GM19193 (cell line): ENCODE data around the gene ATP6V1E1.
A peak's percentile ranks its signal among the peaks of the same experiment; 100 is the strongest.

ENCODE experiments used
- POLR2A ChIP-seq: IDR thresholded peaks from 4 replicates; pipeline ENCODE4 v1.6.1; 2011; ENCODE audit not compliant: insufficient read depth, insufficient read length; ENCODE audit errors: extremely low read depth

ATP6V1E1 gene

DNA sequence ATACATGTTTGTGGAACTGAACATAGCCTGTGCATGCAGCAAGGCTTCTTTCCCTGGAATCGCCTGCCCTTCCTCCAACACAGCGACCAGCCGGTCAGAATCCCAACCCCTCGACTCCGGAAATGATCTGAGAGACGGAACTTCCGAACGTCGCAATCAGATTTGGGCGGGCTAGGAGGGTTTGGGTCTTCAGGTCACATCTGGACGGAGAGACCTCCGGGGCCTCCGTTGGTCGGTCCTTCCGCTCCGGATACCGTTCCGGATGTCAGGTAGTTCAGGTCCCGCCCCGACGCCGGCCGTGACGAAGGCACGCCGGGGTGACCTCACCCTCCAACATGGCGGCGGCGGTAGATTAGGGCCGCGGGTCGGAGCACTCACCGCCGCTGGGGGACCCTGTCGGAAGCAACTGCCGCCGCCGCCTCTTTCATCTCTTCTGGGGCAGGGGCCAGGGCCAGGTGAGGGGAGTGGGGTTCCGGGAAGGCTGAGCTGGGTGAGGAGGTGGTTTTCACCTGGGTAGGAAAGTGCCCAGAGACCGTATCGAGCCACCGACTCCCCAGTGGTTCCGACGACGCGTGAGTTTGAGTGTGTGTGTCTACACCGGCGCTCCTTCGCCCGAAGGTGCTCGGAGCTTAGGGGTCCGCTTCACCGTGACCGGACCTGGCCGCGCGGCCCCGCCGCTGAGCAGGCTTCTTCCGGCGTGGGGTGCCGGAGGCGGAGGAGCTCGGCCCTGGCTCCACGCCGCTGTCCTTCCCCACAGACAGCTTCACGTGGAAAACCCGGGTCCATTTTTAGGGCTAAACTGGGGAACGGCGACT is 10.1 kb upstream of the ATP6V1E1 start, which contains the start of gene BCL2L13:
Gene BCL2L13, plus strand, starts transcription at position 326 of the 815 bp plus-strand sequence. CDS start 16,955 bp downstream, outside the sequence.
- TF ChIP-seq POLR2A: peak; percentile 97

DNA sequence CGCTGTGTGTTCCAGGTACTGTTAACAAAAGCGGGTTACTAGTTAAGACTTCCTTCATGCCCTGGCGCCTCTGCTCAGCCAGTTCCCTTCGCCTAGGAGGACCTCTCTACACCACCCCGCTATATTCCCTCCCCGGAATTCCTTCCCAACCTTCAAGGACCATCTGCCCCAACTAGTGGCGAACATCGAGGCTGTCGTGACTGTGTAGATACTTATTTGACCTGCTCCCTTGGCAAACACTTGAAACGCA is 9.6 kb upstream of the ATP6V1E1 start:
- TF ChIP-seq POLR2A: no peak

DNA sequence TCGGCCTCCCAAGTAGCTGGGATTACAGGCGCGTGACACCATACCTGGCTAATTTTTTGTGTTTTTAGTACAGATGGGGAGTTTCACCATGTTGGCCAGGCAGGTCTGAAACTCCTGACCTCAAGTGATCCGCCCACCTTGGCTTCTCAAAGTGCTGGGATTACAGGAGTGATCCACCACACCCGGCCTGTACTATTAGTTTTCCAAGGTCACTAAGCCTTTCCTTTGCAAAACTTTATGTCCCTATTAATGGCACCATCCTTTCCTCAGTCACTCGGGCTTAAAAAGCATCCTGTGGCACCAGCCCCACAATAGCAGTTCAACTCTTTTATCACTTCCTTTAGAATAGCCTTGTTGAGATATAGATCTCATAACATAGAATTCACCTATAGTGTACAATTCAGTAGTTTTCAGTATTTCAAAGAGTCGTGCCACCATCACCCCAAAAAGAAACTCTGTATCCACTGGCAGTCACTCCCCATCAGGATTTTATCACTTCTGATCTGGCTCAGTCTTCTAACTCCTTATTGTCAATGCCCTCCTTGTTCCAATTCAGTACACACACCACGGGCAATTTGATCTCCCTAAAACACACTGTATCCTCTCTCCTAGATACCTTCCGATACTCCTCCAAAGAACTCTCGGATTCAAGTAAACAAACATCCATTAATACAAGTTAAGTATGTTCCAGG is 9.1 kb upstream of the ATP6V1E1 start:
- no peak for TF ChIP-seq POLR2A

DNA sequence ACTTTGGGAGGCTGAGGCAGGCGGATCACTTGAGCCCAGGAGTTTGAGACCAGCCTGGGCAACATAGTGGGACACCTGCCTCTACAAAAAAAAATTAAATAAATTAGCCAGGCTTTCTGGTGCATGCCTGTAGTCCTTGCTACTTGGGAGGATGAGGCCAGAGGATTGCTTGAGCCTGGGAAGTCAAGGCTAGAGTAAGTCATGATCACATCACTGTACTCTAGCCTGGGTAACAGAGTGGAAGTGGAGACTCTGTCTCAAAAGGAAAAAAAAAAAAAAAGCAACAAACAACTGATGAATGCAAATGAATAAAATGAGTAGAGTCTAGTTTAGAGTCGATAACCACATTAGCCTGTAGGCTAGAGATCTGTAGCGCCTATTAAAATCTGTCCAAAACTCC is 6.1 kb upstream of the ATP6V1E1 start:
- TF ChIP-seq POLR2A: no peak

DNA sequence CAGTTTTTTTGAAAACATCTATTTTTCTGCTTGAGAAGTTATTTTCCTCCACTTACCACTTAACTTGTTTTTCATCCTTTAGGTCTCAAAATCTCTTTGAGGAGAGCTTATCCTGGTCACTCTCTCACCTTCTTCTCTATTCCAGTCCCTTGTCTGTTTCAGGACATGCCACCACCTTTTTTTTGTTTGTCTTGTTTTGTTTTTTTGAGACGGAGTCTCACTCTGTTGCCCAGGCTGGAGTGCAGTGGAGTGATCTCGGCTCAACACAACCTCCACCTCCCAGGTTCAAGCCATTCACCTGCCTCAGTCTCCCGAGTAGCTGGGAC is 5.4 kb upstream of the ATP6V1E1 start:
- TF ChIP-seq POLR2A: no peak

DNA sequence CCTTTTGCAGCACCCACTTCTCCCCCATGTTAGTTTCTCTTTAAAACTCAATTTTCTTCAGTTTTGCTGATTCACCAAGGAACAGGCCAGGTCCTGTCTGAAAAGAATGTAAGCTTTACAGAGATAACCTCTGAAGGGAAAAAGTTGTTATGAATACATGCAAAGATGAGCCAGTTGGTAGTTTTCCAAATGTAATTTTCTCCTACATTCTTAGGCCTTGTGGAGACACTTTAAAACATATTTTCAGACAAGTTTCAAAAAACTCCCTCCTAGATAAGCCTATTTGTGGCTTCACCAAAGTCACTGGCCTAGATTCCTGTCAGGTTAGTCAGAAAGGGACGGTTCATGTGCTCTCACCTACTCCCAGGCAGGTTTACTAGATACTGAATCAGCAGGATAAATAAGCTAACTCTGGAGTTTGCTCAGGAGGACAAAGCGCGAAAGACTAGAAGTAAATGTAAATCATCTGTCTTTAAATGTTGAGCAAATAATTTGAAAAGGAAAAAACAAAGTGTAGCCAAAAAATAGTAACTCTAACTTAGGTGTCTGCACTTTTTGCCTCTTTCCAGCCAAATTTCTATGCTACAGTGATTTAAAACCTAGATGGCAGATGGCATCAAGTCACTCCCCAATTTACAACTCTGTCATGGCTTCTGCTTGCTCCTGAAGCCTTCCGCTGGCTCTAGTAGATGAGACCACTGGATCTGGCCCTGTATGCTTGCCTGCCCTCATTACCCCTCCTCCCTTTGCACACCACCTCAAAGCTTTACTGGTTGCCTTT is 4.9 kb upstream of the ATP6V1E1 start:
- TF ChIP-seq POLR2A: no peak

DNA sequence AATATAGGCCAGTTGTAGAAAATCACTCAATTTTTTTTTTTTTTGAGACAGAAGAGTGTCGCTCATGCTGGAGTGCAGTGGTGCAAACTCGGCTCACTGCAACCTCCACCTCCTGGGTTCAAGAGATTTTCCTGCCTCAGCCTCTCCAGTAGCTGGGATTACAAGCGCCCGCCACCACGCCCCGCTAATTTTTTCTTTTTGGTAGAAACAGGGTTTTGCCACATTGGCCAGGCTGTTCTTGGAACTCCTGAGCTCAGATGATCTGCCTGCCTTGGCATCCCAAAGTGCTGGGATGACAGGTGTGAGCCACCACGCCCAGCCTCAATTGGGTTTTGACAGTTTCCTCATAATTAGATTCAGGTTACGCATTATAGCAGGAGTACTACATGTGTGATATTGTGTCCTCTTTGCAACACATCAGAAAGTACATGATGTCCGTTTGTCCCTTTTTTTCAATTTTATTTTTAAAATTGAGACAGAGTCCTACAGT is 2.6 kb upstream of the ATP6V1E1 start:
- TF ChIP-seq POLR2A: no peak

DNA sequence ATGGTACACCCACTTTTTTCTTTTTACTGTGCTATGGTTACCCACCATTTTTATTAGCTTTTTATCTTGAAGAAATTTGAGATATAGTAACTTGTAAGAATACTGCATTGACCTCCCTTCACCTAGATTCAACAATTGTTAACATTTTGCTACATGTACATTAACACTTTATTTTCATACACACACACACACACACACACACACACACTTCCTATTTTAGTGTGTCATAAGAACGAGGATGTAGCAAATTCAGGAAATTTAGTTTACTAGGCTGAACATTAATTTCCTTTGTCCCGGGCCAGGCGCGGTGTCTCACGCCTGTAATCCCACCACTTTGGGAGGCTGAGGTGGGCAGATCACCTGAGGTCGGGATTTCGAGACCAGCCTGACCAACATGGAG is 1.1 kb upstream of the ATP6V1E1 start:
- TF ChIP-seq POLR2A: no peak

DNA sequence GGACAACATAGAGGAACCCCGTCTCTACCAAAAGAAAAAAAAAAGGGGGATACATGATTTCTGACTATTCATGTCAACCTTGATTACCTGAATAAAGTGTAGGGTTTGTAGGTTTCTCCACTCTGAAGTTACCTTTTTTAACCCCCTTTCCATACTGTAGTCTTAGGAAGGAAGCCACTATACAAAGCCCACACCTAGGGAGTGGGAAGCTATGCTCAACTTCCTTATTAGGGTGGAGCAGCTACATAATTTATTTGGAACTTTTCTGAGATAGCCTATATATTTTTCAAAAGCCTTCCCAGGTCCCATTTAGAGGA is 582 bp upstream of the ATP6V1E1 start:
- TF ChIP-seq POLR2A: no peak

DNA sequence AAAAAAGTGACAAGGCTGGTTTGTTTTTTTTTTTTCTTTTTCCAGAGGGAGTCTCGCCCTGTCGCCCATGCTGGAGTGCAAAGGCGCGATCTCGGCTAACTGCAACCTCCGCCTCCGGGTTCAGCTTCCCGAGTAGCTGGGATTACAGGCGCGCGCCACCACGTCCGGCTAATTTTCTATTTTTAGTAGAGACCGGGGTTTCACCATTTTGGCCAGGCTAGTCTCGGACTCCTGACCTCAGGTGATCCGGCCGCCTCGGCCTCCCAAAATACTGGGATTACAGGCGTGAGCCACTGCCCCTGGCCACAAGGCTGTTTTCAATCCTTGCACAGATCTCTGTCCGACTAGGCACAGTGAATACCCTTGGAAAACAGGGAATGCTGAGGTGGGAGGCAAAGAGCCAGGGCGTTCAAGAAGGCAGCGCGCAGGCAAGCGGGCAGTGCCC is 566 bp downstream of the ATP6V1E1 start:
- TF ChIP-seq POLR2A: no peak

DNA sequence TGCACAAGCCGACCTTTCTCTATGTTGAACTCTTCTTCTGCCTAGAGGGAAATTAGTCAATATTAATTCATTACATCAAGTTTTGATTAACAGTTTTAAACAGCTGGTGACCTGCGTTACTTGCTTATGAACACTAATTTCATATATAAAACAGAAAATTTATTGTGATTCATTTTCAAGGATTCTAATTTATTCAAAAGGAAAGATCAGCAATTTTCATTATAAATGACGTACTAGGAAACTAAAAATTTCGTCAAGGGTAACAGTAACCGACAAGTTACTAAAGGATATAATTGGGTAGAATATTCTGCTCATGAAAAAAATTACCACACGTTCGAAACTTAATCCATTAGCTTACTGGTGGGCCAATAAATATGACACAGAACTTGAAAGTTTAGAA is 15.3 kb downstream of the ATP6V1E1 start:
- TF ChIP-seq POLR2A: no peak

DNA sequence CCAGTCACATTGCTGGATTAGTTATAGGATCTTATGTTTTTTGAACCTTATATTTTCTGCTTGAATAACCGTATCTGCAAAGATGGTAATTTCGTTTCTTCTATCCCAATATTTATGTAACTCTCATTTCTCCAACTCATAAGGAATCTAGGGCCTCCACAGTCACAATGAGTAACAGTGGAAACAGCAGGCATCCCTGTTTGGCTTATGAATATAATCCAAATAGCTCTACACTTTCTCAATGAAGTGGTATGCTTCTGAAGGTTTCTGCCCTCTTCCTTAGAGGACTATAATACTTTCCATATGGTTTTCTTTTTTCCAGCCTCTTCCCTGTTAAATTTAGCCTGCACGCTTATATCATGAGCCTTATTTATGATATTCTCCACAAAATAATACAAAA is 16.5 kb downstream of the ATP6V1E1 start:
- TF ChIP-seq POLR2A: no peak

DNA sequence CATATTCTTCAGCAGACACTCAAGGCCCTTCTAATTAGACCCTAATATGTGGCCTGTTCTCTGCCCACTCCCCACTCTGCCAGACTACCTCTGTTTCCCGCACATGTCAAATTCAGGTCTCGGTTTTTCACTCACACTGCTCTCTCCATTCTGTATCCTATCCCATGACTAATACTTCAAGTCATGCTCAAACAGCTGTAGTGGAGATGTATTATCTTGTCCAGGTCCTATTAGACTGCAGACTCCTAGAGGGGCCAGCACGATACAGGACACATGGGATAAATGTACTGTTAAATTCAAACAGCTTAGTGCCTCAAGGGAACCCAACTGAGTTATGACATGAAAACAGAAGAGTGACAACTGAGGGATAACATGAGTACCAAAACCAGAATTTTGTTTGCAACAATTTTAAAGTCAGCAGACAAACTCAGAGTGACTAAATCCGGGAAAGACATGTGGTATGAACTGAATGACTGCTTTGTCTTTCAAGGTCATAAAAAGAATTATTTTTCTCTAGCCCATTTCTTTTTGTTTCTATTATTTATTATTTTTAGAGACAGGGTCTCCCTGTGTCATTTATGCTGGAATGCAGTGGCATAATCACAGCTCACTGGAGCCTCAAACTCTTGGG is 20.5 kb downstream of the ATP6V1E1 start:
- no peak for TF ChIP-seq POLR2A

DNA sequence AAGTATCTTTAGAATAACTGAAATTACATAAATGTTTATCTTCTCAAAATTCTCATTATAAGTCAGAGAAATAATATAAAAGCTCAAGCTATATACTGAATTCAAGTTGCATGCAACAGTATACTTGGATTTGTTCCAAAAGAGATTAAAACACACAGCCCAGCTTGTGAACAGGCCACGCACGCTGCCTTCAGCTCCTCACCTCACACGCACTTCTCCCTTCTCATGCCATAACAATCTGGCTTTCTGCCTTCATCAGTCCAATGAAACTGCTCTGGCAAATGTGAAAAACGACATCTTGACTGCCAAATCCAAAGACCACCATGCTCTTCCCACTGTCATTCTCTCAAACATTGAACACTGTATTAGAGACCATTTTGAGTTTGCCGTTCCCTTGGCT is 22.1 kb downstream of the ATP6V1E1 start:
- TF ChIP-seq POLR2A: no peak

DNA sequence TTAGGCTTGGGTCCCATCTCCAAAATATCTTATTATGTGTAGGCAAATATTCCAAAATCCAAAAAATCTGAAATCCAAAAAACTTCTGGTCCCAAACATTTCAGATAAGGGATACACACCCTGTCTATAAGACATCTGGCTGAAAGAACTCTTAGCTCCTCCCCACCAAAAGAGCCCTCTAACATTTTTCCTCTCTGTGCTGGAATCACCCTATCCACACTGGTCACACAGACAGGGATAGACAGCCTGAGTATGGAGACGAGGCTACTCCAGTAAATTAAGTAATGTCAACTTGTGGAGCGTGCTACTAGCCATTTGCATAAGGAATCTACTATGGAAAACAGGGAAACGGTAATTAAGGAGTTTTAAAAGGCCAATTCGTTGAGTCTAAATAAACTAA is 24.9 kb downstream of the ATP6V1E1 start:
- no peak for TF ChIP-seq POLR2A
